Measurements from ENCODE around the gene MAP3K10.

MAP3K10 gene

DNA sequence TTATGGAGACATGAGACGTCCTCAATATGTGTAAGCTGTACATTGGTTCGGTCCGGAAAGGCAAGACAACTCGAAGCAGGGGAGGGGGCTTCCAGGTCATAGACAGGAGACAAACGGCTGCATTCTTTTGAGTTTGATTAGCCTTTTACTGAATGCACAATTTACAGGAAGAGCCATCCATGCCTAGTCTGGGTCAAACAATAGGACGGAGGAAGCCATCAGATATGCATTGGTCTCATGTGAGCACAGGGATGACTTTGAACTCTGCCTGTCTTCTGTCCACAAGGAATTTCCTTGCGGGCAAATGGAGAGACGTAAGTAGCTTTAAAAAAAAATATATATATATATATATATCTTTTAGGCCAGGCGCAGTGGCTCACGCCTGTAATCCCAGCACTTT is 37.1 kb downstream of the MAP3K10 start:
- Histone ChIP-seq H3K9me3 (no peaks in the 10 kb centered on the region), H3K4me3 (no peak overlapping the region), H3K4me1 (no peaks in the 10 kb centered on the region), H3K36me3 (replicated peaks) (no peaks in the 10 kb centered on the region), H3K27me3 (ENCODE audit: low read depth) (peaks cover 25% of the 10 kb centered on the region)
- in situ Hi-C loops (cut with MboI; ENCODE audit: low sequenced_read_pairs), result no loop called here
- DNase-seq (ENCODE audit: low spot score in 2 of 2), result no peak

DNA sequence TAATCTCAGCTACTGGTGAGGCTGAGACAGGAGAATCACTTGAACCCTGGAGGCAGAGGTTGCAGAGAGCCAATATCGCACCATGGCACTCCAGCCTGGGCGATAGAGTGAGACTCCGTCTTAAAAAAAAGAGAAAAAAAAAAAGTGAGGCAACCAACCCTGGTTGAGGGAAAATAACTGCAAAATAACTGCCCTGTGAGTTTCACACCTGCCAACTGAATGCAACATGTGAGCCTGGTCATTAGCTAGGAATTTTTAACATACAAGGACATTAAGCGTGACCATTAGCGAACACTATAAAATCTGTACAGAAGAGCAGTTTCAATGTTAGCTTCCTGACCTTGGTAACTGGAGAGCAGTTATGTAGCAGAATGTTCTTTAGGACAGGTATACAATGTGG is 37.6 kb downstream of the MAP3K10 start:
- DNase-seq (ENCODE audit: low spot score in 2 of 2), result no peak
- Histone ChIP-seq H3K4me3 (no peak overlapping the region), H3K4me1 (no peaks in the 10 kb centered on the region), H3K27me3 (ENCODE audit: low read depth) (peaks cover 21% of the 10 kb centered on the region), H3K36me3 (replicated peaks) (no peaks in the 10 kb centered on the region), H3K9me3 (no peaks in the 10 kb centered on the region)
- in situ Hi-C loops (cut with MboI; ENCODE audit: low sequenced_read_pairs), result no loop called here

DNA sequence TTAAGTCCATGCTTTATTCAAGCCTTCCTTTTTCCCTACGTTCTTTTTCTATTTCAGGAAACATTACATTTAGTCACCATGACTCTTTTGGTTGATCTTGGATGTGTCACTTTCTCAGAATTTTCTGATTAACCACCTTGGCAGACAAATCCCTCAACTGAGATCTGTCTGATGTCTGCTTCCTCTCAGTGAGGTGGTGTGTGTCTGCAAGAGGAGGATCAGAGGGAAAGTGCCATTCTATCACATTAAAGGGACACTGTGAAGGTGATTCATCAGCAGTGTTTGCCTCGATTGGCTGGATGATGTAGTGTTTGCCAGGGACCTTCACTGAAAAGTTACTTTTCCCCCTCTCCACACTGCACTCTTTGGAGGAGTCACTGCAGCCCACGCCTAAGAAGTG is 38.3 kb downstream of the MAP3K10 start:
- H3K4me3 ChIP-seq, result no peak overlapping the region
- in situ Hi-C loops (cut with MboI; ENCODE audit: low sequenced_read_pairs), result no loop called here
- no peaks in the 10 kb centered on the region for H3K4me1 ChIP-seq
- H3K9me3 ChIP-seq, result no peaks in the 10 kb centered on the region
- no peak for DNase-seq (ENCODE audit: low spot score in 2 of 2)
- peaks cover 21% of the 10 kb centered on the region for H3K27me3 ChIP-seq (ENCODE audit: low read depth)
- no peaks in the 10 kb centered on the region for H3K36me3 ChIP-seq (replicated peaks)

DNA sequence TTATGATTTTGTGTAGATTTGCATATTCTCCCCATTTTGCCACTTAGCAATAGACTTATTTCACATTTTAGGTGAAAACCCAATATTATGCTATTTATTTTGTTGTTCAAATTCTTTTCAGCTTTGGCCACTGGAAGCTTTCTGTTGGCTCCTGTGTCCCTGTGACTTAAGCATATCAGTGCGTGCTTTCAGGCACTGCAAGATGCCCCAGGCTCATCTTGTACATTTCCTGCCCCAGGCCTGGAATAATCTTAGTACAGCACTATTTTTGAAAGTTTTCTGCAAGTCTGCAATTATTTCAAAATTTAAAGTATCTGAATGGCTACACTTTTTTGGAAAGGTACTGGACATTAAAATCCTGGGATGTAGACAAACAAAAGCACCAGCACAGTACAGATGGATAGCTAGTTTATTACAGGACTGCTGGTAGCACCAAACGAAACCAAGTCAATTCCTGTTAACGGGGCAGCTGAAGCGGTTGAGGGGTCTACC is 38.7 kb downstream of the MAP3K10 start:
- DNase-seq (ENCODE audit: low spot score in 2 of 2), result no peak
- no peaks in the 10 kb centered on the region for H3K4me1 ChIP-seq
- peaks cover 21% of the 10 kb centered on the region for H3K27me3 ChIP-seq (ENCODE audit: low read depth)
- H3K36me3 ChIP-seq (replicated peaks), result 0 out of 2 replicates have a peak, but pooled peaks cover under 1% of the 10 kb centered on the region
- H3K4me3 ChIP-seq, result no peak overlapping the region
- in situ Hi-C loops (cut with MboI; ENCODE audit: low sequenced_read_pairs), result no loop called here
- no peaks in the 10 kb centered on the region for H3K9me3 ChIP-seq

DNA sequence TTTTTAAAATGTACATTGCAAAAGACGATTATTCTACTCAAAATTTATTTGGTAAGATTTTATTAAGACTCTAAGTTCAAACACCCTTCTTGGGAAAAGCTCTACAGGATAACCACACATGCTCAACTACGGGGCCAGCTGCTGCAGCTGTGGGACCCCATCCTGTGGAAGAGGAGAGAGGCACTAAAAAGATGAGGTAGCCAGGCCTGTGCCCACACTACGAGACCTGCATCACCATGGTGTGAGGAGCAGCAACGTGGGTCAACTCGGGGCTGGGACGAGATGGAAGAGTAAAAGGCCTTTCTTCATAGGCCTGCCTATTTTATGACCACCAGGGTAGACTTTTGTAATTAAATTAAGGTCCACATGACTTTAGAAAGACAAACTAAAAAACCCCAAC is 39.8 kb downstream of the MAP3K10 start:
- no peak for DNase-seq (ENCODE audit: low spot score in 2 of 2)
- H3K4me1 ChIP-seq, result no peaks in the 10 kb centered on the region
- H3K9me3 ChIP-seq, result no peaks in the 10 kb centered on the region
- peaks cover 10% of the 10 kb centered on the region for H3K27me3 ChIP-seq (ENCODE audit: low read depth)
- peaks cover 7% of the 10 kb centered on the region; the same call in 1 of the 2 replicates for H3K36me3 ChIP-seq (replicated peaks)
- in situ Hi-C loops (cut with MboI; ENCODE audit: low sequenced_read_pairs), result no loop called here
- no peak overlapping the region for H3K4me3 ChIP-seq

DNA sequence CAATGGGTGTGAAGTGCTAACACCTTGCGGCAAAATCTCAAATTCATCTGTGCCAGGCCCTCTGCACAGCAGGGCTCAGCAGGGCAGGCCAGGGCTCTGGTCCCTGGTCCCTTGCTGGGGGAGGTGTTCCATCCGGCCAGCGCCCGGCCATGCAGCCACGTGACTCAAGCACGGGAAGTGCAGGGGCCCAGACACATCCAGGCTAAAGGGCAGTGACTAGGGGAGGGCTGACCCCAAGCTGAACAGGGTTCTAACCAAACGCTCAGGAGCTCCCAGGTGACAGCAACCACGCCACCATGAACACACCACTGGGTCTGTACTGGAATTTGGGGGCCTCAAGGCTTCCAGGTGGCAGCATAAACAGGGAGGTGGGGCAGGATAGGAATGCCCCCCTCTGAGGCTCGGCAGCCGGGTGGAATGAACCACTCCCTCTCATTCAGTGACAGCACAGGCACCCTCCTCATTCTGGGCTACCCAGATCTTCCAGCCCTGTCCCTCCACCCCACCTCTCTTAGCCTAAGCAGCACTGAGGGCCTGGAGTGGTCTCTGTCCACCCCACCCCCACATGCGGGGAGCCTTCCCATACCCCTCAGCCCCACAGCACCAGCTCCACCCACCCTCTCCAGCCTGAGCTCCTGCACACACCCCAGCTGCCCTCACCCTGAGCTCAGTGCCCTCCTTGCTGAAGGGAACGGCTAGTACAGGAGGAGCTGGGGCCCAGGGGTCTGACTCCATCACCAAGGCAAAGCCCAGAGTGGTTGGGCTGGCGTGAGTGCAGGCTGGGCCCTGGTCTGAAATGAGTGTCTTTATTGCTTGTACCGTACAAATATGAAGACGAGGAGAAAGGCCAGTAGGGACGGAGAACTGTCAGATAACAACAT is 40.6 kb downstream of the MAP3K10 start:
- in situ Hi-C loops (cut with MboI; ENCODE audit: low sequenced_read_pairs), result no loop called here
- H3K4me1 ChIP-seq, result no peaks in the 10 kb centered on the region
- H3K4me3 ChIP-seq, result no peak overlapping the region

DNA sequence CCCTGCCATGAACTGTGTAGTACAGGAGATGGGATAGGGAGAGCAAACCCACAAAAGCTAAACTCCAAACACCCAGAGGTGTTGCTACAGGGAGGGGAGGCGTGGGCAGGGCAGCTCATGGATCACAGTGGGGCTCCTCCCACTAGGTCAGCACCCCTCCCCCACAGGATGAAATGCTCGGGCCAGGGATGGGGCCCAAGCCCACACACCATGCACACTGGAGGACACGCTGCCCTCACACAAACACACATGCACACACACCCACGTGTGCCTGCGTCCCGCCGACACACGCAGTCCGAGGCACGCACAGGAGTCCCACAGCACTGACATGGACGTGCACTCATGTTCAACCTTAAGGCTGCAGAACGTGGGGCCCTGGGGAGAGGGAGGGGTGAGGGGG is 41.3 kb downstream of the MAP3K10 start:
- Histone ChIP-seq H3K27me3 (ENCODE audit: low read depth) (peaks cover 5% of the 10 kb centered on the region), H3K4me3 (no peak overlapping the region), H3K9me3 (no peaks in the 10 kb centered on the region), H3K36me3 (replicated peaks) (peaks cover 17% of the 10 kb centered on the region), H3K4me1 (no peaks in the 10 kb centered on the region)
- no peak for DNase-seq (ENCODE audit: low spot score in 2 of 2)
- in situ Hi-C loops (cut with MboI; ENCODE audit: low sequenced_read_pairs), result no loop called here

More for the DNA sequence above, 40.6 kb downstream of the MAP3K10 start:
- Histone ChIP-seq H3K9me3 (no peaks in the 10 kb centered on the region), H3K36me3 (replicated peaks) (peaks cover 10% of the 10 kb centered on the region), H3K27me3 (ENCODE audit: low read depth) (peaks cover 5% of the 10 kb centered on the region)
- DNase-seq (ENCODE audit: low spot score in 2 of 2), result no peak

DNA sequence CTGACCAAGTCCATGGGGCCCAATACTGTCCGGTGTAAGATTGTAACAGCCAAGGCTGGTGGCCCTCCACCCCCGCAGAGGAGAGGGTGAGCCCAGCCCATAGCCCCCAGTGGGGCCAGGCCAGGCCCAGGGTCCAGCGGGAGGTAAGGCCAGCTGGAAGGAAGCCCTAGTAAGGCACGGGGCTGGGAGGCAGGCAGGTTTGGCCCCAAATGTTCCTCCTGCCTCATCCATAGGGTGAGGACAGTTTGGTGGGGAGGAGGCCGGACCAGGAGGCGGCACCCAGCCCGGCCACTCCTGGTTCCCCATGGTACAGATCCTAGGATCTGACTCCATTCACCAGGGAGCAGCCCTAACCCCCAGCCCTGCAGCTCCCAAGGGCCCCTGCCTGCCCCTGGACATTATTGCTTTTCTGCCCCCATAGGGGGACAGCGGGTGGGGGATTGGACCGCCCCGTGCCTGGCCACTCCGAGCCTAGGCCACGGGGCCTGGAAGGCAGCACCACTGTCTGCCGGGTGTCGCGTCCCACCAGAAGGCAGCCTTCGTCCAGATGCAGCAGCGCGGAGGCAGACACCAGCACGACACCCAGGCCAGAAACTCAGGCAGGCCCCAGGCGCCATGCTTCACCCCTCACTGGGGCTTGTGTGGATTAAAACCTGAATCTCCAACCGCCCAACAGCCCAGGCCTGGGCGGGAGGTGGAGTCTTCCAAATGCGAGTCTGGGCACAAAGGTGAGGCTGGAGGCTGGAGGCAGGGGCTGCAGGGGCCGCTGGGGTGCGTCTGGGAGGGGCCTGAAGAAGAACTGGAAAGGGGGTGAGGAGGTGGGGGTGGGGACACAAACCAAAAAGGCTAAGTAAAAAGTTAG is 42.0 kb downstream of the MAP3K10 start:
- Histone ChIP-seq H3K27me3 (ENCODE audit: low read depth) (peaks cover 1% of the 10 kb centered on the region), H3K9me3 (no peaks in the 10 kb centered on the region), H3K36me3 (replicated peaks) (peaks cover 18% of the 10 kb centered on the region), H3K4me3 (no peak overlapping the region), H3K4me1 (no peaks in the 10 kb centered on the region)
- in situ Hi-C loops (cut with MboI; ENCODE audit: low sequenced_read_pairs), result no loop called here
- DNase-seq (ENCODE audit: low spot score in 2 of 2), result no peak

DNA sequence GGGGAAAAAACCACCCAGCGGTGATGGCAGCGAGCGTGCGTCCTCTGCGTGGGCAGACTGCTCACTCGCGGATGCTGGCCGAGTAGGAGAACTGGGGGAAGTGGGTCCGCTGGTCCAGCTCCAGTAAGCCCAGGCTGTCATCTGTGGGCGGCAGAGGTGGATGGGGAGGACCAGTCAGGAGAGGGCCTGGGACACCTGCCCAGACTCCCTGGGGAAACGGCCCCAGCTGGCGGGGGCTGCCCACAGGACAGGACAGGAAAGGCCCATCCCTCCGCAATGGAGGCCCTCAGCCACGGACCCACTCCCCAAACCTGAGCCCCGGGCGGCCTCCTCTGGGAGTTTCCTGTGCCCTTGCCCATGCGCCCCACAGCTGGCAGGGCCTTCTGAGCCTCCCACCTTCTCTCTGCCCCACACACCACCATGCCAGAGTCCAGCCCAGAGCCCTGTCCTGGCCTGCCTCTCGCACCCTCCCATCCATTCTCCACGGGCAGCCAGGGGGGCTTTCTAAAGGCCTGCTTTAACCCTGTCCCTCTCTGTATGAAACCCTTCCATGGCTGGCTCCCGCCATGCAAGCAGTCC is 42.7 kb downstream of the MAP3K10 start:
- Histone ChIP-seq H3K4me1 (no peaks in the 10 kb centered on the region), H3K4me3 (no peak overlapping the region), H3K9me3 (no peaks in the 10 kb centered on the region), H3K27me3 (ENCODE audit: low read depth) (no peaks in the 10 kb centered on the region), H3K36me3 (replicated peaks) (peaks cover 19% of the 10 kb centered on the region)
- in situ Hi-C loops (cut with MboI; ENCODE audit: low sequenced_read_pairs), result no loop called here
- DNase-seq (ENCODE audit: low spot score in 2 of 2), result no peak

DNA sequence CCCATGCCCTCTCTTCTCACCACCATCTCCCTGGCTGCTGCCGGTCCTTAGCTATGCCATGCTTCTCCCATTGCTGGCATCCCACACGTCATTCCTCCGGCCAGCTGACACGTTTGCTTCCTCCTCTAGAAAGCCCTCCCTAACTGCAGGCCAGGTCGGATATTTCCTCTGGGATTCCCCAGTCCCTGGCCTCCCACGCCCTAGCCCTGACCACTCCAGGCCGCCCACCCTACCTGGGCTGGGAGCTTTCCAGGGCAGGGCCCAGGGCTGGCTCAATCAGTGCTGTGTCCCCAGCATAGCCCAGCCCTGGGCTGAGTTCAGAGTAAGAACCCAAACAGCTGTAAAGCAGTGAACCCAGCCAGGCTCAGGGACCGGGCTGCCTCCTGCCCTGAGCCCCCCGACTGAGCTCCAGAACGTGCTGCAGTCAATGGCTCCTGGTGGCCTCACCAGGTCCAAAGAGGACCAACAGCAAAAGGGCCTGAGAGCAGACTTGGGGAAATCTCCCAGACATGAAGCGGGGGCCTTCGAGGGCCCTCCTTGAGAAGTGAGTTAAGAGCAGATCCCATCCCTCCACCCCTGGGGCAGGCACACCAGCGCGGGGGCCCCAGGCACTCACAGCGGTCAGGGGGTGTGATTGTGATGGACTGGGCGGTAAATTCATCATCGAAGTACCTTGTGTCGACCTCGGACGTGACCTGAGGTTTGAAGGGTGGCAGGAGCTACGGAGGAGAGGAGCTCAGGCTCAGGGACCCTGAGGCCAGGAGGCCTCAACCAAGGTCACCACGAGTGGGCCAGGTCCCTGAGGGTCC is 43.4 kb downstream of the MAP3K10 start:
- DNase-seq (ENCODE audit: low spot score in 2 of 2), result no peak
- peaks cover 26% of the 10 kb centered on the region for H3K36me3 ChIP-seq (replicated peaks)
- no peaks in the 10 kb centered on the region for H3K9me3 ChIP-seq
- in situ Hi-C loops (cut with MboI; ENCODE audit: low sequenced_read_pairs), result no loop called here
- H3K27me3 ChIP-seq (ENCODE audit: low read depth), result no peaks in the 10 kb centered on the region
- H3K4me1 ChIP-seq, result no peaks in the 10 kb centered on the region
- no peak overlapping the region for H3K4me3 ChIP-seq

DNA sequence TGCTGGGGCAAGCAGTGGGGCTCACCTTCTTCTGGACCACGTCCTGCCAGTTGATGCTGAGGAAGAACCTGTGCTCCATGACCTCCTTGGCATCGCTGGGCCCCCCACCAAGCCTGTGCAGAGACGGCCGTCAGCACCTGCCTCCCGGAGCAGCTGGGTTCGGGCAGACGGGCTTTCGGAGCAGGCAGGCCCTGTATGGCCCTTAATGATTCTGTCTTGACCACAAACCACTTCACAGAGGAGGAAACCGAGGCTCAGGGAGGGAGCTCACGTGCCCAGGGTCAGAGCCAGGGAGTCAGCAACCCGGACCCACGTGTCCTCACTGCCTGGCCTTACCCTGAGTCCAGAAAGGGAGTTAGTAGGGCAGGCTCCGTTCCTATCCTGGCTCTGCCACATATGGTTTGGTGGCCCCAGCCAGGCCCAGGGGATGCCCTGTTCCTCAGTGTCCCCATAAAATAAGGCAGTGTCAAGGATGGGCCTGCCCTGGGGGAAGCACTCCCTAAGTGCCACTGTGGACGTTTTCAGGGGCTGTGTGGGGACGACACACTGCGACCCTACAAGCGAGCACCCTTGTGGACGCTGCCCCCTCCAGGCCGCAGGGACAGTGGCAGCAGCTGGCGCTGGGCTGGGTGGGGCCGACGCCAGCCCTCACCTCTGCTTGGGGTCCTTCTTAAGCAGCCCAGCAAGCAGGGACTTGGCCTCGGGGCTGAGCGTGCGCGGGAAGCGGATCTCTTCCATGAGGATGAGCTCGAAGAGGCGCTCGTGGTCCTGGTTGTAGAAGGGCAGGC is 44.2 kb downstream of the MAP3K10 start:
- H3K9me3 ChIP-seq, result no peaks in the 10 kb centered on the region
- H3K27me3 ChIP-seq (ENCODE audit: low read depth), result no peaks in the 10 kb centered on the region
- no peak for DNase-seq (ENCODE audit: low spot score in 2 of 2)
- peaks cover 28% of the 10 kb centered on the region for H3K36me3 ChIP-seq (replicated peaks)
- in situ Hi-C loops (cut with MboI; ENCODE audit: low sequenced_read_pairs), result no loop called here
- H3K4me3 ChIP-seq, result no peak overlapping the region
- no peaks in the 10 kb centered on the region for H3K4me1 ChIP-seq

DNA sequence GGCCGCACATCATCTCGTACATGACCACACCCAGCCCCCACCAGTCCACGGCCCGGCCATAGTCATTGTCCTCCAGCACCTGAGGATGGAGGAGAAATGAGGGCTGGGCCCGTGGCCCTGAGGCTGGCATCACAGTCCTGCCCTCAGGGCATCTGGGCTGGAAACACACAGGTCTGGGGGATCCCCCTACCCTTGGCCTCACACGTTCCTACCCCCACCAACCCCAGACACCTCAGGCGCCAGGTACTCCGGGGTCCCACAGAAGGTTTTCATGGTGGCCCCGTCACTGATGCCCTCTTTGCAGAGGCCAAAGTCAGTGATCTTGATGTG is 44.8 kb downstream of the MAP3K10 start:
- in situ Hi-C loops (cut with MboI; ENCODE audit: low sequenced_read_pairs), result no loop called here
- H3K4me3 ChIP-seq, result no peak overlapping the region
- DNase-seq (ENCODE audit: low spot score in 2 of 2), result no peak
- H3K4me1 ChIP-seq, result no peaks in the 10 kb centered on the region
- peaks cover 28% of the 10 kb centered on the region for H3K36me3 ChIP-seq (replicated peaks)
- no peaks in the 10 kb centered on the region for H3K9me3 ChIP-seq
- H3K27me3 ChIP-seq (ENCODE audit: low read depth), result no peaks in the 10 kb centered on the region

DNA sequence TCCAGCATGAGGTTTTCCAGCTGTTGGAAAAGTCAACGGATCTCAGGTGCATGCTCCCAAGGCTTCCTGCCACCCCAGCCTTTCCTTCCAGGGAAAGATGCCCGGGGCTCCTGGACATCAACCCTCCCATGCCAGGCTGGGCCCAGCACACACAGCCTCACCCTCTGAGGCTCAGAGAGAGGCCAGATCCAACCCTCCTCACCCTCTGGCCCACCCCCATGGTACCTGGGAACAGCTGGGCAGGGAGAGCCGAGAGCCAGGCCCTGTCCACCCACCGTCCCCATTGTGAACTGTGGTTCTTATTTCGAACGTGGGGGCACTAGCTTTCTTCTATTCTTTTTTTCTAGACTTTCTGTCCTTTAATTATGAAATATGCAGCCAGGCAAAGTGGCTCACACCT is 45.1 kb downstream of the MAP3K10 start:
- no peaks in the 10 kb centered on the region for H3K9me3 ChIP-seq
- DNase-seq (ENCODE audit: low spot score in 2 of 2), result no peak
- H3K27me3 ChIP-seq (ENCODE audit: low read depth), result no peaks in the 10 kb centered on the region
- no peaks in the 10 kb centered on the region for H3K4me1 ChIP-seq
- no peak overlapping the region for H3K4me3 ChIP-seq
- in situ Hi-C loops (cut with MboI; ENCODE audit: low sequenced_read_pairs), result no loop called here
- peaks cover 28% of the 10 kb centered on the region for H3K36me3 ChIP-seq (replicated peaks)

All from HAP-1 (cell line).